Measurements from ENCODE around the gene KCNMB2. TPM values are rescaled to one million over a fixed set of nuclear protein-coding genes. Genes with fewer than 3 reads are reported as not detected.

Gene KCNMB2
- total RNA-seq, 1 donor from 2014 or later = 0.27 TPM

- Mint-ChIP-seq H3K27ac (ENCODE audit: unreplicated experiment) (no peak overlapping the region), H3K27me3 (ENCODE audit: low read depth) (peaks cover 4% of the 10 kb centered on the region), H3K4me1 (ENCODE audit: low read depth) (peaks cover 3% of the 10 kb centered on the region), H3K36me3 (ENCODE audit: low read depth) (no peaks in the 10 kb centered on the region), H3K4me3 (ENCODE audit: unreplicated experiment) (no peak overlapping the region), H3K9me3 (ENCODE audit: low read depth) (no peaks in the 10 kb centered on the region)
- TF ChIP-seq, protein P1, sequence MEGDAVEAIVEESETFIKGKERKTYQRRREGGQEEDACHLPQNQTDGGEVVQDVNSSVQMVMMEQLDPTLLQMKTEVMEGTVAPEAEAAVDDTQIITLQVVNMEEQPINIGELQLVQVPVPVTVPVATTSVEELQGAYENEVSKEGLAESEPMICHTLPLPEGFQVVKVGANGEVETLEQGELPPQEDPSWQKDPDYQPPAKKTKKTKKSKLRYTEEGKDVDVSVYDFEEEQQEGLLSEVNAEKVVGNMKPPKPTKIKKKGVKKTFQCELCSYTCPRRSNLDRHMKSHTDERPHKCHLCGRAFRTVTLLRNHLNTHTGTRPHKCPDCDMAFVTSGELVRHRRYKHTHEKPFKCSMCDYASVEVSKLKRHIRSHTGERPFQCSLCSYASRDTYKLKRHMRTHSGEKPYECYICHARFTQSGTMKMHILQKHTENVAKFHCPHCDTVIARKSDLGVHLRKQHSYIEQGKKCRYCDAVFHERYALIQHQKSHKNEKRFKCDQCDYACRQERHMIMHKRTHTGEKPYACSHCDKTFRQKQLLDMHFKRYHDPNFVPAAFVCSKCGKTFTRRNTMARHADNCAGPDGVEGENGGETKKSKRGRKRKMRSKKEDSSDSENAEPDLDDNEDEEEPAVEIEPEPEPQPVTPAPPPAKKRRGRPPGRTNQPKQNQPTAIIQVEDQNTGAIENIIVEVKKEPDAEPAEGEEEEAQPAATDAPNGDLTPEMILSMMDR (IDR thresholded peaks at IDR 0.05) = no peak
- no peak for DNase-seq (ENCODE audit: low spot score)
Observed at GRCh38 chr3:178624276-178624675, 88.0 kb downstream of the KCNMB2 start.

DNA sequence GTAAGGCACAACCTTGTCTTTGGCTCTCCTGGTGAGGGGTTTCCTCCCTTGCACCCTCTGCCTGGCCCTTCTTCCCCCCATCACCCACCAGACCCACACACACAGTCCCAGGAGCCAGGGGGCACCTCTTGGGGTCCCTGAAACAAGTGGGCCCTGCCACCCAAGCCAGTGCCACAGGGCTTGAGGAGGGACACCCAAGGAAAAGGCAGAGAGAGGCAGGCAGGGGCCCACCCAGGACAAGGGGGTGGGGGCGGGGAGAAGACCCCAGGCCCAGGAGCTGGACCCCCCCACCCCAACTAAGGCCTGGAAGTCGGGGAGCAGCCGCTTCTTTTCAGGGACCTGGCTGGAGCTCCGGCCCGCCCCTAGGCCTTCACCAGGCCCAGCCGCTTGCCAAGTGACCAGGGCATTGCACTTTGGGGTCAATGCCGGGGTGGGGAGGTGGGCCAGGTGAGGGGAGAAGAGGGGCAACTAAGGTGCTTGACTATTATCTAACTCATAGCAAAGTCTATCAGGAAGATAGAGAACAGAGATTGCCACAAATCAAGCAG is 88.9 kb downstream of the KCNMB2 start:
- TF ChIP-seq, protein P1 (IDR thresholded peaks at IDR 0.05) = no peak
- H3K9me3 Mint-ChIP-seq (ENCODE audit: low read depth) = no peaks in the 10 kb centered on the region
- H3K4me3 Mint-ChIP-seq (ENCODE audit: unreplicated experiment) = no peak overlapping the region
- peaks cover 6% of the 10 kb centered on the region for H3K27me3 Mint-ChIP-seq (ENCODE audit: low read depth)
- peaks cover 3% of the 10 kb centered on the region for H3K4me1 Mint-ChIP-seq (ENCODE audit: low read depth)
- no peaks in the 10 kb centered on the region for H3K36me3 Mint-ChIP-seq (ENCODE audit: low read depth)
- H3K27ac Mint-ChIP-seq (ENCODE audit: unreplicated experiment) = no peak overlapping the region
- no peak for DNase-seq (ENCODE audit: low spot score)

GRCh38 chr3:178628037-178628436 is 91.8 kb downstream of the KCNMB2 start:
- no peak overlapping the region for H3K27ac Mint-ChIP-seq (ENCODE audit: unreplicated experiment)
- H3K27me3 Mint-ChIP-seq (ENCODE audit: low read depth) = peaks cover 3% of the 10 kb centered on the region
- no peak for DNase-seq (ENCODE audit: low spot score)
- peaks cover 3% of the 10 kb centered on the region for H3K4me1 Mint-ChIP-seq (ENCODE audit: low read depth)
- TF ChIP-seq, protein P1 (IDR thresholded peaks at IDR 0.05) = no peak
- H3K9me3 Mint-ChIP-seq (ENCODE audit: low read depth) = no peaks in the 10 kb centered on the region
- H3K4me3 Mint-ChIP-seq (ENCODE audit: unreplicated experiment) = no peak overlapping the region
- no peaks in the 10 kb centered on the region for H3K36me3 Mint-ChIP-seq (ENCODE audit: low read depth)

GRCh38 chr3:178629430-178630178 is 93.4 kb downstream of the KCNMB2 start:
- no peaks in the 10 kb centered on the region for H3K4me1 Mint-ChIP-seq (ENCODE audit: low read depth)
- DNase-seq (ENCODE audit: low spot score) = no peak
- peaks cover 2% of the 10 kb centered on the region for H3K9me3 Mint-ChIP-seq (ENCODE audit: low read depth)
- H3K36me3 Mint-ChIP-seq (ENCODE audit: low read depth) = no peaks in the 10 kb centered on the region
- H3K4me3 Mint-ChIP-seq (ENCODE audit: unreplicated experiment) = no peak overlapping the region
- H3K27me3 Mint-ChIP-seq (ENCODE audit: low read depth) = peaks cover 3% of the 10 kb centered on the region
- TF ChIP-seq, protein P1 (IDR thresholded peaks at IDR 0.05) = no peak
- H3K27ac Mint-ChIP-seq (ENCODE audit: unreplicated experiment) = no peak overlapping the region

- H3K27ac Mint-ChIP-seq (ENCODE audit: unreplicated experiment) = no peak overlapping the region
- no peak for DNase-seq (ENCODE audit: low spot score)
- no peaks in the 10 kb centered on the region for H3K36me3 Mint-ChIP-seq (ENCODE audit: low read depth)
- TF ChIP-seq, protein P1 (IDR thresholded peaks at IDR 0.05) = no peak
- no peak overlapping the region for H3K4me3 Mint-ChIP-seq (ENCODE audit: unreplicated experiment)
- peaks cover 2% of the 10 kb centered on the region for H3K9me3 Mint-ChIP-seq (ENCODE audit: low read depth)
- H3K27me3 Mint-ChIP-seq (ENCODE audit: low read depth) = peaks cover 7% of the 10 kb centered on the region
- no peaks in the 10 kb centered on the region for H3K4me1 Mint-ChIP-seq (ENCODE audit: low read depth)
Observed at GRCh38 chr3:178631950-178632349, 95.7 kb downstream of the KCNMB2 start.

Measured in chondrocyte (in vitro differentiated cells).